ENCODE measurements around the gene EPS15. TPM values are rescaled to one million over a fixed set of nuclear protein-coding genes. Genes with fewer than 3 reads are reported as not detected.

Gene EPS15
- total and polyA plus RNA-seq, 9 of the 15 experiments (the other 6 are each of a cell fraction or from before 2014, with no cell fraction given) = 23.1 to 69.0 (median 41.7) TPM

GRCh38 chr1:51425273-51425672 is 93.8 kb downstream of the EPS15 start:
- FAIRE-seq (no peak), DNase-seq (ENCODE audit: extremely low read depth in 1 of 4, low spot score in 3 of 4) (no peak), ATAC-seq (no peak)
- no peaks in the 10 kb centered on the region for H3K79me2 ChIP-seq (ENCODE audit: control insufficient read depth, insufficient read depth, low read length)
- in situ Hi-C loops (cut with MboI) = no loop called here
- peaks cover 29% of the 10 kb centered on the region for H3K36me3 ChIP-seq (ENCODE audit: control insufficient read depth, insufficient read depth, low read length)
- H3K9ac ChIP-seq (ENCODE audit: insufficient read depth in 1 of 2, low read depth in 2 of 2, low read length in 2 of 2) = no peak overlapping the region
- CTCF ChIA-PET (ENCODE audit: low intra/inter-chr PET ratio) = no interaction called here
- H3K4me2 ChIP-seq (ENCODE audit: insufficient read depth, low read length) = no peak overlapping the region
- POLR2A ChIA-PET = interaction anchor here (0.7 kb wide), 1 partner anchor 13 kb away, joined by 3 read pairs; no protein-coding TSS in a partner anchor
- H2AFZ ChIP-seq (ENCODE audit: low read depth, low read length) = no peak overlapping the region
- WGBS (ENCODE audit: insufficient coverage, low coverage, missing lambda C conversion rate) = 93% methylated on average over 1 of the region's 1 CpG
- no peaks in the 10 kb centered on the region for H3K9me1 ChIP-seq (ENCODE audit: control insufficient read depth, insufficient read depth, low read length)
- no TSS peak for BruUV-seq (replicated peaks)
- H3K4me3 ChIP-seq = no peak overlapping the region
- TF ChIP-seq ZNF830 (CRISPR knock-in tag; IDR thresholded peaks at IDR 0.05) = no peak
- no peak for TF ChIP-seq CEBPG (CRISPR knock-in tag; IDR thresholded peaks at IDR 0.05)
- peak; percentile 39 to 56; a peak in 2 of 4 replicates for TF ChIP-seq CEBPG (tag; conservative IDR thresholded peaks at IDR 0.05 in 1 of 2, IDR thresholded peaks at IDR 0.05 in 1 of 2)
- no peak for TF ChIP-seq ZNF280B (CRISPR knock-in tag; IDR thresholded peaks at IDR 0.05)
- no peak for TF ChIP-seq TCFL5 (CRISPR knock-in tag; conservative IDR thresholded peaks at IDR 0.05)
- peak; percentile 73 for TF ChIP-seq CEBPB (tag; IDR thresholded peaks at IDR 0.05)
- TF ChIP-seq POLR2H (tag; IDR thresholded peaks at IDR 0.05; ENCODE audit: low read depth) = 0 out of 2 replicates have a peak, but pooled peaks have one; percentile 25
- H4K20me1 ChIP-seq (replicated peaks; ENCODE audit: control insufficient read depth, insufficient read depth, low read length) = no peaks in the 10 kb centered on the region
- H3K4me1 ChIP-seq (replicated peaks in 1 of 2; ENCODE audit: control insufficient read depth in 2 of 2, insufficient read depth in 2 of 2, low read length in 2 of 2) = peaks cover 15 to 40% of the 10 kb centered on the region in 2 experiments
- H3K27ac ChIP-seq (ENCODE audit: extremely low read depth, low read depth, low read length) = no peak overlapping the region
- no peaks in the 10 kb centered on the region for H3K27me3 ChIP-seq (ENCODE audit: control insufficient read depth in 2 of 2, insufficient read depth in 2 of 2, low read length in 2 of 2)
- H3K9me3 ChIP-seq (replicated peaks; ENCODE audit: control insufficient read depth, insufficient read depth, low read depth, low read length) = no peaks in the 10 kb centered on the region
- intact Hi-C loops (cut with micrococcal nuclease) = no loop called here

All from K562 (cell line).